ENCODE data around the gene IL1A. TPM values are rescaled to one million over a fixed set of nuclear protein-coding genes. Genes with fewer than 3 reads are reported as not detected.

Gene IL1A
- total and polyA plus RNA-seq, 10 of the 15 experiments (the other 5 are each of a cell fraction or from before 2014, with no cell fraction given) = 0.10 to 8.7 (median 6.9) TPM

- H2AFZ ChIP-seq (ENCODE audit: control insufficient read depth, low read depth, low read length) = no peak overlapping the region
- WGBS (ENCODE audit: insufficient coverage, insufficient replicate concordance, low lambda C conversion rate, missing lambda C conversion rate) = 97% methylated on average over 3 of the region's 3 CpGs
- no peaks in the 10 kb centered on the region for H3K36me3 ChIP-seq (ENCODE audit: control insufficient read depth in 2 of 2, insufficient read depth in 2 of 2, low read length in 1 of 2)
- ATAC-seq = no peak
- H4K20me1 ChIP-seq (ENCODE audit: control insufficient read depth, insufficient read depth) = no peaks in the 10 kb centered on the region
- no peaks in the 10 kb centered on the region for H3K4me1 ChIP-seq (ENCODE audit: control insufficient read depth, insufficient read depth, low read length)
- no peak for DNase-seq (ENCODE audit: low read depth, low spot score)
- H3K4me3 ChIP-seq = no peak overlapping the region
- H3K27ac ChIP-seq (ENCODE audit: control insufficient read depth, insufficient read depth) = no peak overlapping the region
- BruUV-seq (replicated peaks) = no TSS peak
- FAIRE-seq = no peak
- ChIA-PET RAD21 (ENCODE audit: unreplicated experiment) (no interaction called here), CTCF (interaction anchor here (1.0 to 3.0 kb wide), 2 partner anchors 111 kb away, joined by 5 to 17 read pairs; no protein-coding TSS in a partner anchor), POLR2A (interaction anchor here (1.3 kb wide), 1 partner anchor 45 kb away, joined by 3 read pairs; no protein-coding TSS in a partner anchor), SMC1A (ENCODE audit: uncharacterized antibody, unreplicated experiment) (interaction anchor here (0.8 to 4.5 kb wide), 5 partner anchors 7 to 65 kb away, joined by 3 to 26 read pairs (median 3); no protein-coding TSS in a partner anchor)
- in situ Hi-C loops (cut with MboI) (no loop called here), intact Hi-C loops (cut with micrococcal nuclease; ENCODE audit: unreplicated experiment) (no loop called here)
- TF ChIP-seq CEBPZ (IDR thresholded peaks at IDR 0.05; ENCODE audit: low read depth, low read length) = no peak
- TF ChIP-seq IRF4 (IDR thresholded peaks at IDR 0.05; ENCODE audit: low read depth, low read length) = no peak
- no peak for TF ChIP-seq MLLT1 (IDR thresholded peaks at IDR 0.05)
- TF ChIP-seq ZZZ3 (IDR thresholded peaks at IDR 0.05; ENCODE audit: control insufficient read depth, insufficient read length, low read depth) = no peak
- no peak for TF ChIP-seq BRCA1 (IDR thresholded peaks at IDR 0.05; ENCODE audit: low read depth, low read length)
- no peak for TF ChIP-seq ASH2L (IDR thresholded peaks at IDR 0.05; ENCODE audit: borderline replicate concordance, low read depth)
- TF ChIP-seq ZBED1 (IDR thresholded peaks at IDR 0.05; ENCODE audit: borderline replicate concordance) = no peak
- no peak for TF ChIP-seq BMI1 (IDR thresholded peaks at IDR 0.05; ENCODE audit: borderline replicate concordance)
- no peak for TF ChIP-seq GABPA (IDR thresholded peaks at IDR 0.05; ENCODE audit: low read depth)
- no peak for TF ChIP-seq RFX5 (IDR thresholded peaks at IDR 0.05; ENCODE audit: low read depth, low read length)
- no peak for TF ChIP-seq PAX8 (IDR thresholded peaks at IDR 0.05)
- TF ChIP-seq SIX5 (IDR thresholded peaks at IDR 0.05; ENCODE audit: low read depth, low read length, severe bottlenecking) = no peak
- TF ChIP-seq NBN (IDR thresholded peaks at IDR 0.05) = no peak
- TF ChIP-seq SPI1 (IDR thresholded peaks at IDR 0.05; ENCODE audit: borderline replicate concordance, insufficient read depth, low read depth, low read length) = no peak
- no peaks in the 10 kb centered on the region for H3K27me3 ChIP-seq (replicated peaks in 1 of 2; ENCODE audit: control insufficient read depth in 2 of 2, insufficient read depth in 2 of 2, low read length in 1 of 2)
- no peaks in the 10 kb centered on the region for H3K79me2 ChIP-seq (ENCODE audit: control insufficient read depth, insufficient read depth, low read length)
- no peak overlapping the region for H3K4me2 ChIP-seq (ENCODE audit: control insufficient read depth, insufficient read depth)
- H3K9ac ChIP-seq (ENCODE audit: control insufficient read depth, insufficient read depth, low read length) = no peak overlapping the region
- no peaks in the 10 kb centered on the region for H3K9me3 ChIP-seq (replicated peaks; ENCODE audit: control insufficient read depth, insufficient read depth, low read length)
Measured at GRCh38 chr2:112774536-112775285, 9.6 kb downstream of the IL1A start.

All from GM12878 (cell line).